NB4 (cell line): Measurements from ENCODE around the gene PNLIPRP2.

Experiments
- DNase-seq: peaks from one replicate; pipeline ENCODE4 v3.0.0; 2010; ENCODE audit warnings: low read depth
- H3K4me3 ChIP-seq: one replicate; pipeline ENCODE4 v1.5.1; 2011; ENCODE audit warnings: mild to moderate bottlenecking, low read depth, low read length, moderate library complexity
- MYC ChIP-seq: IDR thresholded peaks from 2 replicates; pipeline ENCODE4 v1.6.1; 2011; ENCODE audit warnings: low read depth, low read length
- POLR2A ChIP-seq: IDR thresholded peaks from 2 replicates; pipeline ENCODE4 v1.6.1; 2011; ENCODE audit warnings: mild to moderate bottlenecking; ENCODE audit not compliant: insufficient read length; ENCODE audit errors: extremely low read depth
- TF ChIP-seq, protein P1 (sequence below): IDR thresholded peaks from one replicate; pipeline ENCODE4 v1.5.1; 2012; ENCODE audit warnings: low read depth, low read length
- TF ChIP-seq, protein P2 (sequence below): IDR thresholded peaks from 2 replicates; pipeline ENCODE4 v1.6.1; 2011; ENCODE audit warnings: low read depth, low read length

PNLIPRP2 gene

DNA sequence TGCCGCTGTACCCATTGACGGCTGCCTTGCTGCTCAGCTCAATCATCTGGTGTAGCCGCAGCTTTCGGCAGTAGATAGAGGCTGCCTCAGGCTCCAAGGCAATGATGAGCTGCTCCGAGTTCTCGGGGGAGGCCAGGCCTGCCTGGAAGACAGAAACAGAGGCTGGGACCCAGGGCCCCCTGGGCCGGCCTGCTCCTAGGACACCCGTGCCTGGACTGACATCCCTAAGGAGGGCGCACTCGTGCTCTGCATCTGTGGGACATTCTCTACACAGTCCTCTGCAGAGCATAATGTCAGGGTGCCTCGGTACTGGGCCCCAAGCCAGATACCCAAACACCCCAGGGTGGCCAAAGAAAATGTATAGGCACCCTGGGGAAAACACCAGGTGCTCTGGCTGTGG is 63.1 kb downstream of the PNLIPRP2 start:
- no peak for TF ChIP-seq MYC
- TF ChIP-seq POLR2A: no peak
- TF ChIP-seq, protein P1, sequence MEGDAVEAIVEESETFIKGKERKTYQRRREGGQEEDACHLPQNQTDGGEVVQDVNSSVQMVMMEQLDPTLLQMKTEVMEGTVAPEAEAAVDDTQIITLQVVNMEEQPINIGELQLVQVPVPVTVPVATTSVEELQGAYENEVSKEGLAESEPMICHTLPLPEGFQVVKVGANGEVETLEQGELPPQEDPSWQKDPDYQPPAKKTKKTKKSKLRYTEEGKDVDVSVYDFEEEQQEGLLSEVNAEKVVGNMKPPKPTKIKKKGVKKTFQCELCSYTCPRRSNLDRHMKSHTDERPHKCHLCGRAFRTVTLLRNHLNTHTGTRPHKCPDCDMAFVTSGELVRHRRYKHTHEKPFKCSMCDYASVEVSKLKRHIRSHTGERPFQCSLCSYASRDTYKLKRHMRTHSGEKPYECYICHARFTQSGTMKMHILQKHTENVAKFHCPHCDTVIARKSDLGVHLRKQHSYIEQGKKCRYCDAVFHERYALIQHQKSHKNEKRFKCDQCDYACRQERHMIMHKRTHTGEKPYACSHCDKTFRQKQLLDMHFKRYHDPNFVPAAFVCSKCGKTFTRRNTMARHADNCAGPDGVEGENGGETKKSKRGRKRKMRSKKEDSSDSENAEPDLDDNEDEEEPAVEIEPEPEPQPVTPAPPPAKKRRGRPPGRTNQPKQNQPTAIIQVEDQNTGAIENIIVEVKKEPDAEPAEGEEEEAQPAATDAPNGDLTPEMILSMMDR: no peak
- TF ChIP-seq, protein P2, sequence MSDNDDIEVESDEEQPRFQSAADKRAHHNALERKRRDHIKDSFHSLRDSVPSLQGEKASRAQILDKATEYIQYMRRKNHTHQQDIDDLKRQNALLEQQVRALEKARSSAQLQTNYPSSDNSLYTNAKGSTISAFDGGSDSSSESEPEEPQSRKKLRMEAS: no peak
- H3K4me3 ChIP-seq: no peak overlapping the region
- DNase-seq: no peak

DNA sequence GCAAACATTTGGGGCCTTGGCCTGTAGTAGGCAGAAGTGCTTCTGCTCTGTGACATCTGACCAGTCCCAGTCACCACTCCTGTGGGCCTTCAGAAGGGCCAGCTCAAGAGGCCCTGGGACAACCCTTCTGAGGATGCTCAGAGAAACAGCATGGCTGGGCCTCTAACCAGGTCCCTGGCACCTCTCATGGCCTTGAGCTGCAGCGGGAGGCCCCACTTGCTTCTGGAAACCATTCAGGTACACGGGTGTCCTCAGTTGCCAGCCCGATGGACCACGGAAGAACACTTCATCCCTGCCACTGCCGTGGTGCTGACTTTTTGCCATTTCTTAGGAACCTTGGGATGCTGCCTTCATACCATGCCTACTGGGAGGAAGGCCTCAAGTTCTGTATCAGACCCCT is 64.0 kb downstream of the PNLIPRP2 start:
- no peak overlapping the region for H3K4me3 ChIP-seq
- TF ChIP-seq, protein P2: no peak
- TF ChIP-seq MYC (no peak), POLR2A (no peak)
- TF ChIP-seq, protein P1: no peak
- DNase-seq: no peak

DNA sequence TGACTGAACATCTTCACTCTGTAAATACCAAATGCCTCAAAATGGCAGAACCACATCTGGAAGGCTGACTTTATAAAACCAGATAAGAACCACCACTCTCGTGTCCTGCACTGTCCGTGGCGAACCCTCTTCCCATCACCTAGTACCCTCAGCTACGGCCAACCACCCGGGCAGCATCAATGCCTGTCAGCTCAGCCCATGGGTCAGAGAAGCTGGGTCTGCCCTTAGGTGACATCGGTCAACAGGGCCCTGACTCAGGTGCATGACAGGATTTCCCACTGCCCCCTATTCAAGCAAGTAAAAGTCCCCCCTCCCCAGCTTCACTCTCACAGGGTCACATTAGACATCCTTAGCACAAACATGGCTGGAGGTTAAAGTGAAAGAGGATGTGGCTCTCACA is 65.1 kb downstream of the PNLIPRP2 start:
- no peak for DNase-seq
- TF ChIP-seq POLR2A (no peak), MYC (no peak)
- H3K4me3 ChIP-seq: no peak overlapping the region

DNA sequence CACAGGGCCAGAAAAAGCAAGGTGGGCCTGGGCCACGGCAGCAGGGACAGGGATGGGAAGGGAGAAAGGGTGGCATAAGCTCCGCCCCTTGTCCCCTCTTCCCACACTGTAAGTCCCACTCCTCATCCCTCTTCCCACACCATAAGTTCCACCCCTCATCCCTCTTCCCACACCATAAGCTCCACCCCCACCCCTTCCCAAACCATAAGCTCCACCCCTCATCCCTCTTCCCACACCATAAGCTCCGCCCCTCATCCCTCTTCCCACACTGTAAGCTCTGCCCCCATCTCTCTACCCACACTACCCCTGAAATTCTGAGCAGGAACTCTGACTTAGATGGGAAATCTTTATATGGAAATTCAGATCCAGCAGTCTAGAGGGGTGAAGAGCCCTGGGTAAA is 65.9 kb downstream of the PNLIPRP2 start:
- H3K4me3 ChIP-seq: no peak overlapping the region

DNA sequence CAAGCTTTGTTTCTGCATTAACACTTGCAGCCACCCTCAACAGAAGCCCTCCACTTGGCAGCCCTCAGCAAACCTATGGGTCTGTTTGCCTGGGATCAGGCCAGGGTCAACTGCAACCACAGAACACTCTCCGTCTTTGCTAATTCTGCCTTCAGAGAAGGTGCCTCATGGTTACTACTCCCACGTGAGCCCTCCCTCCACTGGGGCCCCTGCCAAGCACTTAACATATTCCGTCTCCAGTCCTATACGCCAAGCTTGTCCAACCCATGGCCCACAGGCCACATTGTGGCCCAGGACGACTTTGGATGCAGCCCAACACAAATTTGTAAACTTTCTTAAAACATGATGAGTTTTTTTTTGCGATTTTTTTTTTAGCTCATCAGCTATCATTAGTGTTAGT is 66.9 kb downstream of the PNLIPRP2 start:
- no peak for DNase-seq
- TF ChIP-seq, protein P1: no peak
- TF ChIP-seq POLR2A (no peak), MYC (no peak)
- TF ChIP-seq, protein P2: no peak
- no peak overlapping the region for H3K4me3 ChIP-seq

More for the DNA sequence above, 65.9 kb downstream of the PNLIPRP2 start:
- DNase-seq: no peak
- TF ChIP-seq POLR2A (no peak), MYC (no peak)
- TF ChIP-seq, protein P2: no peak
- TF ChIP-seq, protein P1: no peak

DNA sequence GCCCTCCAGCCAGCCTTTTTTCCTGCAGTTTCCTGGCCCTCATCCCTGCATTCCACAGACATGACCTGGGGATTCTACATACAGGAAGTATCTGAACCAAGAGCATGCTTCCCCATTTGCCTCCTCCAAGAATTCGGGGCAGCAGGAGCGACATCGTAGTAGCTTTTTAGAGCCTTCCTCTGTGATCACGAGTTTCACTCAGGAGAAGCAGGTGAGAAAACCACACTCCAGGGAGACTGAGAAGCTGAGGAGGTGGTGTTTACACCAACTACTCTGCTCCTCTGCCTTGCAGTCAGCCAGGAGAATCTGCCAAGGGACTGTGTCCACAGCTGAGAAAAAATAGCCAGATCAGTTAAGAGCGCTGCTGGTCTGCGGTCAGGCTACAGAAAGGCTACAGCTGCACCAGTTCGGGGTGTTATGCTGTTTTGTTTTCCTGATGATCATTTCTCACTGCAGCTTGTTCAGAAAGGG is 67.5 kb downstream of the PNLIPRP2 start:
- H3K4me3 ChIP-seq: no peak overlapping the region
- no peak for DNase-seq
- TF ChIP-seq MYC (no peak), POLR2A (no peak)
- TF ChIP-seq, protein P2: no peak
- TF ChIP-seq, protein P1: no peak
